ENCODE data around the gene TNIK.

Gene TNIK

GRCh38 chr3:171342783-171343420 is 117.3 kb downstream of the TNIK start:
- no peak for DNase-seq (ENCODE audit: low read depth)
- no peak overlapping the region for H3K4me3 ChIP-seq (ENCODE audit: control insufficient read depth, low read depth, low read length)
- TF ChIP-seq, protein P1, sequence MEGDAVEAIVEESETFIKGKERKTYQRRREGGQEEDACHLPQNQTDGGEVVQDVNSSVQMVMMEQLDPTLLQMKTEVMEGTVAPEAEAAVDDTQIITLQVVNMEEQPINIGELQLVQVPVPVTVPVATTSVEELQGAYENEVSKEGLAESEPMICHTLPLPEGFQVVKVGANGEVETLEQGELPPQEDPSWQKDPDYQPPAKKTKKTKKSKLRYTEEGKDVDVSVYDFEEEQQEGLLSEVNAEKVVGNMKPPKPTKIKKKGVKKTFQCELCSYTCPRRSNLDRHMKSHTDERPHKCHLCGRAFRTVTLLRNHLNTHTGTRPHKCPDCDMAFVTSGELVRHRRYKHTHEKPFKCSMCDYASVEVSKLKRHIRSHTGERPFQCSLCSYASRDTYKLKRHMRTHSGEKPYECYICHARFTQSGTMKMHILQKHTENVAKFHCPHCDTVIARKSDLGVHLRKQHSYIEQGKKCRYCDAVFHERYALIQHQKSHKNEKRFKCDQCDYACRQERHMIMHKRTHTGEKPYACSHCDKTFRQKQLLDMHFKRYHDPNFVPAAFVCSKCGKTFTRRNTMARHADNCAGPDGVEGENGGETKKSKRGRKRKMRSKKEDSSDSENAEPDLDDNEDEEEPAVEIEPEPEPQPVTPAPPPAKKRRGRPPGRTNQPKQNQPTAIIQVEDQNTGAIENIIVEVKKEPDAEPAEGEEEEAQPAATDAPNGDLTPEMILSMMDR (conservative IDR thresholded peaks at IDR 0.05; ENCODE audit: control insufficient read depth, insufficient read depth, low read depth, low read length) = no peak

- no peak overlapping the region for H3K4me3 ChIP-seq (ENCODE audit: control insufficient read depth, low read depth, low read length)
- DNase-seq (ENCODE audit: low read depth) = no peak
- TF ChIP-seq, protein P1 (conservative IDR thresholded peaks at IDR 0.05; ENCODE audit: control insufficient read depth, insufficient read depth, low read depth, low read length) = no peak
These were observed 118.0 kb downstream of the TNIK start for GRCh38 chr3:171342200-171342599.

DNA sequence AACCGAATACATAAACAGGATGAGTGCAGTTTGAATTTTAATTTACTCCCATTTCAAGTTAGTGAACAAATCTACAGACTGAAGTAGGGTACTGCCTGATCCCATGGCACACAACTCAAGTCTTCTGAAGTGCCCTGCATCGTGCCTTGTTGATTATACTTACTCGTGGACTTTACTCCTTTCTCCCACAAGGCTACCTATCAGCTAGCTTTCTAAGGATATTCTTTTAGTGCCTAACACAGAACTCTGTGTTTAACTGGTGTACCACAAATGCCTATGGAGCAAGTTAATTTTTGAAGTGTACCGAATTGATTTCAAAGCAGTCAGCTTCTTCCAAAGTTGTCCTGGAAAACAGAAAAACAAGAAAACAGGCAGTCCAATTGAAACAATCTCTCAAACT is 119.8 kb downstream of the TNIK start:
- DNase-seq (ENCODE audit: low read depth) = no peak
- H3K4me3 ChIP-seq (ENCODE audit: control insufficient read depth, low read depth, low read length) = no peak overlapping the region
- TF ChIP-seq, protein P1 (conservative IDR thresholded peaks at IDR 0.05; ENCODE audit: control insufficient read depth, insufficient read depth, low read depth, low read length) = no peak

GRCh38 chr3:171339598-171339997 is 120.6 kb downstream of the TNIK start:
- TF ChIP-seq, protein P1 (conservative IDR thresholded peaks at IDR 0.05; ENCODE audit: control insufficient read depth, insufficient read depth, low read depth, low read length) = no peak
- no peak overlapping the region for H3K4me3 ChIP-seq (ENCODE audit: control insufficient read depth, low read depth, low read length)
- DNase-seq (ENCODE audit: low read depth) = no peak

GRCh38 chr3:171336406-171336805 is 123.8 kb downstream of the TNIK start:
- no peak overlapping the region for H3K4me3 ChIP-seq (ENCODE audit: control insufficient read depth, low read depth, low read length)
- TF ChIP-seq, protein P1 (conservative IDR thresholded peaks at IDR 0.05; ENCODE audit: control insufficient read depth, insufficient read depth, low read depth, low read length) = no peak
- DNase-seq (ENCODE audit: low read depth) = no peak

DNA sequence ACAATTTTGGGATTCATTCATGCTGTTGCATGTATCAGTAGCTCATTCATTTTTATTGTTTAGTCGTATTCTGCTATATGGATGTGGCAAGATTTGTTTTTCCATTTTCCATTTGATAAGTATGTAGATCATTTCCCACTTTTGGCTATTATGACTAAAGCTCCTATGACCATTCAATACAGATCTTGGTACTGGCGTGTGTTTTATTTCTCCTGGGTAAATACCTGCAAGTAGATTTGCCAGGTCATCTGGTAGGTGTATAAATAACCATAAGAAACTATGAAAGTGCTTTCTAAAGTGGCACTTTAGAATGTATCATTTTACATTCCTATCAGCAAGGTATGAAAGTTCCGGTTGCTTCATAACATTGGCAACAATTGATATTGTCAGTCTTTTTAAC is 124.6 kb downstream of the TNIK start:
- TF ChIP-seq, protein P1 (conservative IDR thresholded peaks at IDR 0.05; ENCODE audit: control insufficient read depth, insufficient read depth, low read depth, low read length) = no peak
- no peak overlapping the region for H3K4me3 ChIP-seq (ENCODE audit: control insufficient read depth, low read depth, low read length)
- DNase-seq (ENCODE audit: low read depth) = no peak

GRCh38 chr3:171334465-171334811 is 125.8 kb downstream of the TNIK start:
- no peak for DNase-seq (ENCODE audit: low read depth)
- no peak overlapping the region for H3K4me3 ChIP-seq (ENCODE audit: control insufficient read depth, low read depth, low read length)
- TF ChIP-seq, protein P1 (conservative IDR thresholded peaks at IDR 0.05; ENCODE audit: control insufficient read depth, insufficient read depth, low read depth, low read length) = no peak

Measured in fibroblast of mammary gland (primary cell).